PC-3 (cell line): Measurements from ENCODE around the gene AFG1L. TPM values are rescaled to one million over a fixed set of nuclear protein-coding genes. Genes with fewer than 3 reads are reported as not detected.
"Not testable (repeated sequence)": the region's sequence is repeated elsewhere in the genome, so short reads cannot be mapped to it uniquely, and the experiment has no call there.

ENCODE experiments used
- ATAC-seq: fragments of 200-7000 bp; cut with Tn5 transposase; 2 replicates; pipeline ENCODE4 v1.9.1; 2020; ENCODE audit warnings: mild to moderate bottlenecking, moderate library complexity
- BruUV-seq: library from RNA; stranded (reverse); fragments of 400-500 nt; replicated peaks from 2 replicates; lab custom pipeline; 2021; lab: Mats Ljungman, UMichigan
- CTCF ChIA-PET: fragments of 300-600 bp; sonication (Branson Sonifier 250); formaldehyde crosslinking; loops from one replicate; lab custom pipeline; 2022; ENCODE audit warnings: antibody characterized with exemption; lab: Charles Lee
- POLR2A ChIA-PET: fragments of 300-600 bp; sonication (Branson Sonifier 250); formaldehyde crosslinking; loops from one replicate; lab custom pipeline; 2022; ENCODE audit warnings: antibody characterized with exemption; ENCODE audit not compliant: unreplicated experiment; lab: Charles Lee
- DNase-seq: peaks from one replicate; pipeline ENCODE4 v3.0.0-alpha.2; 2015
- H2AFZ ChIP-seq: fragments of 300-600 bp; sonication (generic); 2 replicates; pipeline ENCODE4 v1.6.0; 2016; ENCODE audit warnings: antibody characterized with exemption, low read length
- H3F3A ChIP-seq: fragments of 300-600 bp; sonication (generic); one replicate; pipeline ENCODE4 v1.6.0; 2017; ENCODE audit warnings: antibody characterized with exemption, low read length, control low read depth, mild to moderate bottlenecking; ENCODE audit not compliant: unreplicated experiment
- H3K27ac ChIP-seq: fragments of 300-600 bp; sonication (generic); 2 replicates; pipeline ENCODE4 v1.5.1; 2016; ENCODE audit warnings: mild to moderate bottlenecking, low read length
- H3K27me3 ChIP-seq: fragments of 300-600 bp; sonication (generic); 2 replicates; pipeline ENCODE4 v1.6.1; 2016; ENCODE audit warnings: low read length, mixed read lengths
- H3K36me3 ChIP-seq: fragments of 300-600 bp; sonication (generic); 2 replicates; pipeline ENCODE4 v1.6.1; 2016; ENCODE audit warnings: low read depth, mixed run types, low read length, mixed read lengths
- H3K4me1 ChIP-seq: fragments of 300-600 bp; sonication (generic); 2 replicates; pipeline ENCODE4 v1.5.1; 2016; ENCODE audit warnings: low read length; ENCODE audit not compliant: insufficient read depth
- H3K4me2 ChIP-seq: fragments of 300-600 bp; sonication (generic); 2 replicates; pipeline ENCODE4 v1.6.0; 2016; ENCODE audit warnings: low read length
- H3K4me3 ChIP-seq: fragments of 300-600 bp; sonication (generic); 2 replicates; pipeline ENCODE4 v1.5.1; 2016; ENCODE audit warnings: mild to moderate bottlenecking, low read length, mixed read lengths
- H3K79me2 ChIP-seq: fragments of 300-600 bp; sonication (generic); 2 replicates; pipeline ENCODE4 v1.6.1; 2017; ENCODE audit warnings: low read length, mixed read lengths
- H3K9ac ChIP-seq: fragments of 300-600 bp; sonication (generic); 2 replicates; pipeline ENCODE4 v1.6.0; 2016; ENCODE audit warnings: mild to moderate bottlenecking, low read length
- H3K9me2 ChIP-seq: fragments of 300-600 bp; sonication (generic); replicated peaks from 2 replicates; pipeline ENCODE4 v1.6.1; 2016; ENCODE audit warnings: mixed run types, low read length, mixed read lengths
- H3K9me3 ChIP-seq: fragments of 300-600 bp; sonication (generic); 2 replicates; pipeline ENCODE4 v1.6.1; 2016; ENCODE audit warnings: low read length, mixed read lengths
- H4K20me1 ChIP-seq: fragments of 300-600 bp; sonication (generic); 2 replicates; pipeline ENCODE4 v1.6.1; 2016; ENCODE audit warnings: low read length, mixed read lengths
- CTCF ChIP-seq: fragments of 300-600 bp; sonication (generic); conservative IDR thresholded peaks from 2 replicates; pipeline ENCODE4 v1.5.1; 2017; ENCODE audit warnings: antibody characterized with exemption, low read depth, mild to moderate bottlenecking, low read length
- EZH2 ChIP-seq: fragments of 300-600 bp; sonication (generic); IDR thresholded peaks from one replicate; pipeline ENCODE4 v1.6.1; 2017; ENCODE audit warnings: antibody characterized with exemption, mild to moderate bottlenecking, low read length; ENCODE audit not compliant: unreplicated experiment
- EZH2phosphoT487 ChIP-seq: fragments of 300-600 bp; sonication (generic); IDR thresholded peaks from 2 replicates; pipeline ENCODE4 v1.6.1; 2018; ENCODE audit warnings: mild to moderate bottlenecking, antibody characterized with exemption, low read length, borderline replicate concordance
- intact Hi-C: fragments of 100-400 bp; cut with micrococcal nuclease; formaldehyde crosslinking; loops from 2 replicates; pipeline ENCODE4 v1.9.0; 2023
- total RNA-seq: library from RNA; depleted of rRNA; stranded (reverse); fragments of >200 nt; gene quantifications from 2 replicates; pipeline ENCODE4 v1.2.3, GENCODE V29; 2014

The AFG1L gene
- total RNA-seq, 1 experiment from 2014 or later, result 3.6 TPM

- intact Hi-C loops, result no loop called here
- no peaks in the 10 kb centered on the region for H3K4me1 ChIP-seq
- no peaks in the 10 kb centered on the region for H3K9me2 ChIP-seq
- no peaks in the 10 kb centered on the region for H4K20me1 ChIP-seq
- DNase-seq (no peak), ATAC-seq (no peak)
- H3K27ac ChIP-seq, result no peak overlapping the region
- H3K4me3 ChIP-seq, result no peak overlapping the region
- no peak overlapping the region for H2AFZ ChIP-seq
- POLR2A ChIA-PET, result no interaction called here
- H3K9me3 ChIP-seq, result no peaks in the 10 kb centered on the region
- H3K9ac ChIP-seq, result no peak overlapping the region
- TF ChIP-seq CTCF, result no peak
- no peak for TF ChIP-seq EZH2
- no peak for TF ChIP-seq EZH2phosphoT487
- no peak overlapping the region for H3K4me2 ChIP-seq
- H3K27me3 ChIP-seq, result no peaks in the 10 kb centered on the region
- no peaks in the 10 kb centered on the region for H3F3A ChIP-seq
- H3K36me3 ChIP-seq, result no peaks in the 10 kb centered on the region
- BruUV-seq, result no TSS peak
- no peaks in the 10 kb centered on the region for H3K79me2 ChIP-seq
- CTCF ChIA-PET, result no interaction called here
Measured at GRCh38 chr6:108323710-108324466, 29.0 kb downstream of the AFG1L start.

- H3K36me3 ChIP-seq, H3K27me3 ChIP-seq, H2AFZ ChIP-seq, H3K27ac ChIP-seq, H3K9me3 ChIP-seq, BruUV-seq, H3F3A ChIP-seq, CTCF ChIA-PET, POLR2A ChIA-PET, H3K79me2 ChIP-seq, H3K9me2 ChIP-seq, H4K20me1 ChIP-seq, H3K4me1 ChIP-seq, H3K4me3 ChIP-seq, intact Hi-C loops, DNase-seq, ATAC-seq, H3K4me2 ChIP-seq, H3K9ac ChIP-seq: not testable (repeated sequence)
Measured at GRCh38 chr6:108330221-108330785, 35.4 kb downstream of the AFG1L start.

GRCh38 chr6:108330806-108331205 lies 36.0 kb downstream of the AFG1L start:
- H3K9me3 ChIP-seq, result no peaks in the 10 kb centered on the region
- H3K4me2 ChIP-seq, result no peak overlapping the region
- intact Hi-C loops, result no loop called here
- no peaks in the 10 kb centered on the region for H4K20me1 ChIP-seq
- ATAC-seq (no peak), DNase-seq (no peak)
- H3K36me3 ChIP-seq, result no peaks in the 10 kb centered on the region
- no TSS peak for BruUV-seq
- no peak overlapping the region for H3K9ac ChIP-seq
- TF ChIP-seq CTCF, result no peak
- no peak for TF ChIP-seq EZH2
- POLR2A ChIA-PET, result no interaction called here
- no peaks in the 10 kb centered on the region for H3K9me2 ChIP-seq
- H3F3A ChIP-seq, result no peaks in the 10 kb centered on the region
- peaks cover 7% of the 10 kb centered on the region for H3K4me1 ChIP-seq
- no peaks in the 10 kb centered on the region for H3K27me3 ChIP-seq
- H3K79me2 ChIP-seq, result no peaks in the 10 kb centered on the region
- no peak overlapping the region for H2AFZ ChIP-seq
- H3K4me3 ChIP-seq, result no peak overlapping the region
- CTCF ChIA-PET, result no interaction called here
- H3K27ac ChIP-seq, result no peak overlapping the region
